ENCODE data around the gene TPSAB1.

GRCh38 chr16:1279945-1280589, 39.6 kb downstream of the TPSAB1 start:
- TF ChIP-seq CTCF (IDR thresholded peaks at IDR 0.05) (no peak), EP300 (IDR thresholded peaks at IDR 0.05) (no peak), POLR2A (IDR thresholded peaks at IDR 0.05) (no peak)

Measured in ovary (tissue), 3 donors.